ENCODE measurements around the gene CH25H. TPM values are rescaled to one million over a fixed set of nuclear protein-coding genes. Genes with fewer than 3 reads are reported as not detected.

Gene CH25H
- total and polyA plus RNA-seq, 3 donors from 2014 or later = 0.25 TPM; not detected in 1

- no peak for DNase-seq
- intact Hi-C loops (cut with DNase I; ENCODE audit: low total_unique reads) = no loop called here
- H3K9me3 ChIP-seq = no peaks in the 10 kb centered on the region
- TF ChIP-seq CTCF (IDR thresholded peaks at IDR 0.05) = no peak
- TF ChIP-seq POLR2A (IDR thresholded peaks at IDR 0.05) = no peak
- no peak overlapping the region for H3K27ac ChIP-seq
- H3K4me3 ChIP-seq = no peak overlapping the region
- H3K36me3 ChIP-seq (ENCODE audit: low read depth, missing control alignments) = no peaks in the 10 kb centered on the region
- 63 to 74% methylated on average over 8 of the region's 8 CpGs for WGBS, 2 donors
- H3K27me3 ChIP-seq = no peaks in the 10 kb centered on the region
- H3K4me1 ChIP-seq = no peaks in the 10 kb centered on the region
These were observed 35.9 kb upstream of the CH25H start for GRCh38 chr10:89242840-89243568.

GRCh38 chr10:89242345-89242684 lies 35.2 kb upstream of the CH25H start:
- no peaks in the 10 kb centered on the region for H3K27me3 ChIP-seq
- H3K36me3 ChIP-seq (ENCODE audit: low read depth, missing control alignments) = no peaks in the 10 kb centered on the region
- H3K9me3 ChIP-seq = no peaks in the 10 kb centered on the region
- intact Hi-C loops (cut with DNase I; ENCODE audit: low total_unique reads) = no loop called here
- TF ChIP-seq CTCF (IDR thresholded peaks at IDR 0.05) (no peak), POLR2A (IDR thresholded peaks at IDR 0.05) (no peak)
- H3K4me1 ChIP-seq = no peaks in the 10 kb centered on the region
- DNase-seq = no peak
- H3K27ac ChIP-seq = no peak overlapping the region
- no peak overlapping the region for H3K4me3 ChIP-seq

- Histone ChIP-seq H3K27me3 (no peaks in the 10 kb centered on the region), H3K36me3 (ENCODE audit: low read depth, missing control alignments) (no peaks in the 10 kb centered on the region), H3K4me3 (no peak overlapping the region), H3K4me1 (no peaks in the 10 kb centered on the region), H3K27ac (no peak overlapping the region), H3K9me3 (no peaks in the 10 kb centered on the region)
- intact Hi-C loops (cut with DNase I; ENCODE audit: low total_unique reads) = no loop called here
- TF ChIP-seq POLR2A (IDR thresholded peaks at IDR 0.05) = no peak
- TF ChIP-seq CTCF (IDR thresholded peaks at IDR 0.05) = no peak
- 87 to 90% methylated on average over 3 of the region's 3 CpGs for WGBS, 2 donors
- DNase-seq = no peak
These were observed 34.6 kb upstream of the CH25H start for GRCh38 chr10:89241486-89242344.

- no peaks in the 10 kb centered on the region for H3K9me3 ChIP-seq
- no peak for TF ChIP-seq POLR2A (IDR thresholded peaks at IDR 0.05)
- no peak for TF ChIP-seq CTCF (IDR thresholded peaks at IDR 0.05)
- intact Hi-C loops (cut with DNase I; ENCODE audit: low total_unique reads) = no loop called here
- no peaks in the 10 kb centered on the region for H3K36me3 ChIP-seq (ENCODE audit: low read depth, missing control alignments)
- H3K4me3 ChIP-seq = no peak overlapping the region
- 91 to 97% methylated on average over 3 of the region's 3 CpGs for WGBS, 2 donors
- no peaks in the 10 kb centered on the region for H3K4me1 ChIP-seq
- no peaks in the 10 kb centered on the region for H3K27me3 ChIP-seq
- no peak for DNase-seq
- H3K27ac ChIP-seq = no peak overlapping the region
These were observed 33.9 kb upstream of the CH25H start for GRCh38 chr10:89241026-89241425.

Measured in testis (tissue), 3 donors.